MCF 10A (cell line): ENCODE data around the gene RAPSN. TPM values are rescaled to one million over a fixed set of nuclear protein-coding genes. Genes with fewer than 3 reads are reported as not detected.
A peak's percentile ranks its signal among the peaks of the same experiment; 100 is the strongest.

Source experiments
- BruUV-seq: library from RNA; stranded (reverse); fragments of 400-500 nt; replicated peaks from 2 replicates; lab custom pipeline; 2021; lab: Mats Ljungman, UMichigan
- CTCF ChIA-PET: fragments of 300-600 bp; sonication (Branson Sonifier 250); formaldehyde crosslinking; extraction: SDS; loops from one replicate; lab custom pipeline; 2021; ENCODE audit warnings: antibody characterized with exemption, inconsistent platforms; lab: Yijun Ruan, JAX
- POLR2A ChIA-PET: fragments of 300-600, 350-650 bp; sonication (Branson Sonifier 250); formaldehyde crosslinking; extraction: SDS; loops from one replicate; lab custom pipeline; 2020; ENCODE audit warnings: antibody characterized with exemption, inconsistent platforms; lab: Yijun Ruan, JAX
- DNase-seq: peaks from one replicate; pipeline ENCODE4 v3.0.0-alpha.2; 2018; ENCODE audit not compliant: unreplicated experiment
- H3K27ac Mint-ChIP-seq: one replicate; pipeline ENCODE4 v1.8.0; 2022; ENCODE audit warnings: mild to moderate bottlenecking, low read depth, mixed read lengths; ENCODE audit not compliant: unreplicated experiment
- H3K27me3 Mint-ChIP-seq: one replicate; pipeline ENCODE4 v1.8.0; 2022; ENCODE audit warnings: mixed read lengths; ENCODE audit not compliant: insufficient read depth, unreplicated experiment
- H3K36me3 Mint-ChIP-seq: one replicate; pipeline ENCODE4 v1.8.0; 2022; ENCODE audit warnings: mild to moderate bottlenecking, moderate library complexity, mixed read lengths; ENCODE audit not compliant: insufficient read depth, unreplicated experiment
- H3K4me1 Mint-ChIP-seq: one replicate; pipeline ENCODE4 v1.8.0; 2022; ENCODE audit warnings: mixed read lengths; ENCODE audit not compliant: insufficient read depth, unreplicated experiment
- H3K4me3 Mint-ChIP-seq: one replicate; pipeline ENCODE4 v1.8.0; 2022; ENCODE audit warnings: mild to moderate bottlenecking, moderate library complexity, mixed read lengths; ENCODE audit not compliant: unreplicated experiment
- H3K9me3 Mint-ChIP-seq: one replicate; pipeline ENCODE4 v1.8.0; 2022; ENCODE audit warnings: mixed read lengths; ENCODE audit not compliant: unreplicated experiment
- CTCF ChIP-seq: fragments of 200-600 bp; IDR thresholded peaks from one replicate; pipeline ENCODE4 v1.8.0; 2022; ENCODE audit warnings: antibody characterized with exemption, mild to moderate bottlenecking; ENCODE audit not compliant: unreplicated experiment
- intact Hi-C: fragments of 100-400 bp; cut with micrococcal nuclease; formaldehyde crosslinking; loops from 2 replicates; pipeline ENCODE4 v1.14.1; 2022
- total RNA-seq: library from RNA; stranded (reverse); gene quantifications from 2 replicates; pipeline ENCODE4 v1.2.3, GENCODE V29; 2022

The RAPSN gene
- total RNA-seq, 1 experiment from 2014 or later, result 0.51 TPM

GRCh38 chr11:47469361-47470179, 20.6 kb upstream of the RAPSN start:
- no peak for DNase-seq
- peaks cover 7% of the 10 kb centered on the region for H3K4me1 Mint-ChIP-seq
- H3K9me3 Mint-ChIP-seq, result no peaks in the 10 kb centered on the region
- peaks cover 86% of the 10 kb centered on the region for H3K36me3 Mint-ChIP-seq
- H3K27ac Mint-ChIP-seq, result no peak overlapping the region
- CTCF ChIA-PET, result interaction anchor here (0.6 to 1.6 kb wide), 4 partner anchors 12 to 85 kb away, joined by 3 to 6 read pairs (median 4); no protein-coding TSS in a partner anchor
- POLR2A ChIA-PET, result interaction anchor here (0.6 kb wide), 1 partner anchor 18 kb away, joined by 4 read pairs; no protein-coding TSS in a partner anchor
- intact Hi-C loops, result loop anchor here (5.0 kb wide), 1 partner anchor 83 kb away; the partner anchor contains the start of gene CELF1
- H3K4me3 Mint-ChIP-seq, result no peak overlapping the region
- no peak for TF ChIP-seq CTCF
- BruUV-seq, result no TSS peak
- no peaks in the 10 kb centered on the region for H3K27me3 Mint-ChIP-seq

- TF ChIP-seq CTCF, result no peak
- no peak overlapping the region for H3K27ac Mint-ChIP-seq
- no peaks in the 10 kb centered on the region for H3K27me3 Mint-ChIP-seq
- peaks cover 7% of the 10 kb centered on the region for H3K4me1 Mint-ChIP-seq
- H3K4me3 Mint-ChIP-seq, result no peak overlapping the region
- intact Hi-C loops, result loop anchor here (5.0 kb wide), 1 partner anchor 84 kb away; the partner anchor contains the start of gene CELF1
- ChIA-PET POLR2A (no interaction called here), CTCF (interaction anchor here (0.7 to 1.6 kb wide), 2 partner anchors 14 to 83 kb away, joined by 3 to 5 read pairs; no protein-coding TSS in a partner anchor)
- H3K36me3 Mint-ChIP-seq, result peaks cover 88% of the 10 kb centered on the region
- no peak for DNase-seq
- no TSS peak for BruUV-seq
- no peaks in the 10 kb centered on the region for H3K9me3 Mint-ChIP-seq
These were observed 19.8 kb upstream of the RAPSN start for GRCh38 chr11:47468598-47469214.

- POLR2A ChIA-PET, result interaction anchor here (1.1 to 1.8 kb wide), 3 partner anchors 58 to 85 kb away, joined by 3 to 5 read pairs (median 5); no protein-coding TSS in a partner anchor
These were observed 18.4 kb upstream of the RAPSN start for GRCh38 chr11:47467357-47467756.

More at GRCh38 chr11:47467357-47467756, 18.4 kb upstream of the RAPSN start:
- CTCF ChIA-PET, result interaction anchor here (0.5 kb wide), 1 partner anchor 17 kb away, joined by 3 read pairs; no protein-coding TSS in a partner anchor
- intact Hi-C loops, result loop anchor here (5.0 kb wide), 1 partner anchor 85 kb away; the partner anchor contains the start of gene CELF1
- Mint-ChIP-seq H3K4me1 (peaks cover 7% of the 10 kb centered on the region), H3K27ac (peak overlapping the region; percentile 77), H3K4me3 (no peak overlapping the region), H3K27me3 (no peaks in the 10 kb centered on the region), H3K9me3 (no peaks in the 10 kb centered on the region), H3K36me3 (peaks cover 78% of the 10 kb centered on the region)
- no peak for DNase-seq
- TF ChIP-seq CTCF, result no peak
- BruUV-seq, result no TSS peak
